GM23338 (cell line): ENCODE measurements around the gene CNOT4. TPM values are rescaled to one million over a fixed set of nuclear protein-coding genes. Genes with fewer than 3 reads are reported as not detected.

Experiments
- ATAC-seq: fragments of 200-7000 bp; cut with Tn5 transposase; 3 replicates; pipeline ENCODE4 v1.9.1; 2020
- DNase-seq: peaks from one replicate; pipeline ENCODE4 v3.0.0-alpha.2; 2015; ENCODE audit warnings: low spot score
- H2AFZ ChIP-seq: fragments of 200-600 bp; sonication (generic); 2 replicates; pipeline ENCODE4 v1.8.0; 2016; ENCODE audit warnings: antibody characterized with exemption, mild to moderate bottlenecking, moderate library complexity
- H3F3A ChIP-seq: fragments of 200-600 bp; sonication (generic); replicated peaks from 2 replicates; pipeline ENCODE4 v1.8.0; 2017; ENCODE audit warnings: antibody characterized with exemption, mixed run types, low read depth
- H3K27ac ChIP-seq: fragments of 200-600 bp; sonication (generic); 2 replicates; pipeline ENCODE4 v1.6.1; 2016; ENCODE audit warnings: low read depth
- H3K27me3 ChIP-seq: fragments of 200-600 bp; sonication (generic); 2 replicates; pipeline ENCODE4 v1.8.0; 2016; ENCODE audit warnings: mild to moderate bottlenecking, mixed run types, moderate library complexity; ENCODE audit not compliant: insufficient read depth
- H3K36me3 ChIP-seq: fragments of 200-600 bp; sonication (generic); 2 replicates; pipeline ENCODE4 v1.8.0; 2016; ENCODE audit warnings: mild to moderate bottlenecking; ENCODE audit not compliant: insufficient read depth
- H3K4me1 ChIP-seq: fragments of 200-600 bp; sonication (generic); 2 replicates; pipeline ENCODE4 v1.8.0; 2016; ENCODE audit warnings: mild to moderate bottlenecking, moderate library complexity; ENCODE audit not compliant: insufficient read depth
- H3K4me2 ChIP-seq: fragments of 200-600 bp; sonication (generic); 2 replicates; pipeline ENCODE4 v1.7.1; 2017; ENCODE audit warnings: mixed run types
- H3K4me3 ChIP-seq: fragments of 200-600 bp; sonication (generic); 2 replicates; pipeline ENCODE4 v1.6.1; 2016; ENCODE audit warnings: mixed run types
- H3K79me2 ChIP-seq: fragments of 200-600 bp; sonication (generic); replicated peaks from 2 replicates; pipeline ENCODE4 v1.8.0; 2017; ENCODE audit warnings: mild to moderate bottlenecking; ENCODE audit not compliant: insufficient read depth
- H3K9me2 ChIP-seq: fragments of 200-600 bp; sonication (generic); 2 replicates; pipeline ENCODE4 v1.8.0; 2017; ENCODE audit not compliant: insufficient read depth
- H4K20me1 ChIP-seq: fragments of 200-600 bp; sonication (generic); replicated peaks from 2 replicates; pipeline ENCODE4 v1.8.0; 2017; ENCODE audit warnings: mild to moderate bottlenecking; ENCODE audit not compliant: insufficient read depth
- H3K27ac Mint-ChIP-seq: 2 replicates; pipeline ENCODE4 v1.8.0; 2020; ENCODE audit warnings: inconsistent platforms, mild to moderate bottlenecking, moderate library complexity, mixed read lengths
- H3K27me3 Mint-ChIP-seq: 3 replicates; pipeline ENCODE4 v1.8.0; 2022; ENCODE audit warnings: low read depth, mild to moderate bottlenecking, moderate library complexity, mixed read lengths, inconsistent platforms; ENCODE audit not compliant: insufficient read depth, poor library complexity
- H3K36me3 Mint-ChIP-seq: 3 replicates; pipeline ENCODE4 v1.8.0; 2021; ENCODE audit warnings: low read depth, mild to moderate bottlenecking, inconsistent platforms, moderate library complexity, mixed read lengths
- H3K4me1 Mint-ChIP-seq: 3 replicates; pipeline ENCODE4 v1.8.0; 2020; ENCODE audit warnings: mild to moderate bottlenecking, inconsistent platforms, mixed read lengths
- H3K4me3 Mint-ChIP-seq: 3 replicates; pipeline ENCODE4 v1.8.0; 2021; ENCODE audit warnings: moderate library complexity, mild to moderate bottlenecking, inconsistent platforms, mixed read lengths
- H3K9me3 Mint-ChIP-seq: 3 replicates; pipeline ENCODE4 v1.8.0; 2020; ENCODE audit warnings: moderate library complexity, mild to moderate bottlenecking, inconsistent platforms, mixed read lengths
- CREB1 ChIP-seq: fragments of 250-450 bp; sonication (Bioruptor Pico); IDR thresholded peaks from 2 replicates; pipeline ENCODE4 v1.5.0; 2020; ENCODE audit warnings: low read depth, mild to moderate bottlenecking, moderate library complexity
- EZH2 ChIP-seq: fragments of 200-600 bp; sonication (generic); IDR thresholded peaks from one replicate; pipeline ENCODE4 v1.8.0; 2017; ENCODE audit warnings: antibody characterized with exemption, mild to moderate bottlenecking, low read depth; ENCODE audit not compliant: unreplicated experiment
- EZH2phosphoT487 ChIP-seq: fragments of 200-600 bp; sonication (generic); IDR thresholded peaks from one replicate; pipeline ENCODE4 v1.8.1; 2018; ENCODE audit warnings: antibody characterized with exemption; ENCODE audit not compliant: unreplicated experiment
- JUNB ChIP-seq: IDR thresholded peaks from one replicate; pipeline ENCODE4 v1.6.1; 2016; ENCODE audit warnings: antibody characterized with exemption; ENCODE audit not compliant: unreplicated experiment
- NANOG ChIP-seq: IDR thresholded peaks from 2 replicates; pipeline ENCODE4 v1.6.1; 2016; ENCODE audit warnings: antibody characterized with exemption, borderline replicate concordance
- POLR2AphosphoS5 ChIP-seq: IDR thresholded peaks from 2 replicates; pipeline ENCODE4 v1.6.1; 2016; ENCODE audit warnings: antibody characterized with exemption, low read depth
- STAT1 ChIP-seq: IDR thresholded peaks from one replicate; pipeline ENCODE4 v1.6.1; 2016; ENCODE audit warnings: antibody characterized with exemption; ENCODE audit not compliant: unreplicated experiment
- ZNF114 ChIP-seq: fragments of 250-450 bp; sonication (Bioruptor Pico); IDR thresholded peaks from 2 replicates; pipeline ENCODE4 v1.5.0; 2020; ENCODE audit warnings: mild to moderate bottlenecking, moderate library complexity
- ZNF331 ChIP-seq: fragments of 250-450 bp; sonication (Bioruptor Pico); IDR thresholded peaks from 2 replicates; pipeline ENCODE4 v1.5.0; 2020; ENCODE audit warnings: low read depth, mild to moderate bottlenecking, moderate library complexity
- polyA plus RNA-seq: library from polyadenylated mRNA; unstranded; fragments of >200 nt; fragmentation: Nextera tagmentation; extraction: Ambion mirVana; gene quantifications from 2 replicates; pipeline ENCODE4 v1.2.1, GENCODE V29; 2016
- total RNA-seq: library from RNA; depleted of rRNA; stranded (reverse); fragments of >200 nt; shearing (Covaris generic); gene quantifications from 2 replicates; pipeline ENCODE4 v1.2.3, GENCODE V29; 2014
- TF ChIP-seq, protein P1 (sequence below): fragments of 250-450 bp; sonication (Bioruptor Pico); IDR thresholded peaks from 2 replicates; pipeline ENCODE4 v1.5.0; 2020; ENCODE audit warnings: mild to moderate bottlenecking, moderate library complexity
- TF ChIP-seq, protein P2 (sequence below): IDR thresholded peaks from 2 replicates; pipeline ENCODE4 v1.6.1; 2016; ENCODE audit warnings: antibody characterized with exemption
- TF ChIP-seq, protein P3 (sequence below): IDR thresholded peaks from one replicate; pipeline ENCODE4 v1.6.1; 2018; ENCODE audit warnings: antibody characterized with exemption; ENCODE audit not compliant: unreplicated experiment
- TF ChIP-seq, protein P4 (sequence below), 2 experiments: fragments of 200-600 bp in 1 of 2; sonication (generic) in 1 of 2; conservative IDR thresholded peaks; 2 replicates each; pipeline versions ENCODE4 v1.5.1 to v1.6.1; 2016 to 2017; ENCODE audit warnings: antibody characterized with exemption in 2 of 2, low read depth in 2 of 2, mild to moderate bottlenecking in 2 of 2, moderate library complexity in 1 of 2

CNOT4 gene
- total and polyA plus RNA-seq, 2 experiments from 2014 or later, result 18.9 to 26.2 TPM

DNA sequence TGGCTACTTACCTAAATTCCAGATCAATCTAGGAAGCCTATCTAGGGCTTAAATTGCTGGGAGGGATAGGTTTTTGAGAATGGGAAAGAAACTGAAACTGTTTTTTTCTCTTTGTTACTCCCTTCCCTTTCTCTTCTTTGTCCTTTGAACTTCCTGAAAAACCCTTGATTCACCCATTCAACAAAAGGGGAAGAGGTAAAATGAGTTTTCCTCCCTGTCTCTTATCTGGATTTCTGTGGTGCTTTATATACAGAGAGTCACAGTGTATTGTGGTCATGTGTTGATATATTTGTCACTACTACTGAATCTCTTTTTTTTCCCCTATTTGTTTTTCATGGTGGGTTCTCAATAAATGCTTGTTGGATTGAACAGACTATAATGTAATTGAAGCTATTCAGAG is 28.0 kb upstream of the CNOT4 start:
- no peaks in the 10 kb centered on the region for H3K27me3 ChIP-seq
- no peak for DNase-seq
- TF ChIP-seq NANOG (no peak), JUNB (no peak), STAT1 (no peak), EZH2 (no peak), POLR2AphosphoS5 (no peak), ZNF331 (CRISPR knock-in tag) (no peak), EZH2phosphoT487 (no peak), CREB1 (CRISPR knock-in tag) (no peak), ZNF114 (CRISPR knock-in tag) (no peak)
- TF ChIP-seq, protein P1, sequence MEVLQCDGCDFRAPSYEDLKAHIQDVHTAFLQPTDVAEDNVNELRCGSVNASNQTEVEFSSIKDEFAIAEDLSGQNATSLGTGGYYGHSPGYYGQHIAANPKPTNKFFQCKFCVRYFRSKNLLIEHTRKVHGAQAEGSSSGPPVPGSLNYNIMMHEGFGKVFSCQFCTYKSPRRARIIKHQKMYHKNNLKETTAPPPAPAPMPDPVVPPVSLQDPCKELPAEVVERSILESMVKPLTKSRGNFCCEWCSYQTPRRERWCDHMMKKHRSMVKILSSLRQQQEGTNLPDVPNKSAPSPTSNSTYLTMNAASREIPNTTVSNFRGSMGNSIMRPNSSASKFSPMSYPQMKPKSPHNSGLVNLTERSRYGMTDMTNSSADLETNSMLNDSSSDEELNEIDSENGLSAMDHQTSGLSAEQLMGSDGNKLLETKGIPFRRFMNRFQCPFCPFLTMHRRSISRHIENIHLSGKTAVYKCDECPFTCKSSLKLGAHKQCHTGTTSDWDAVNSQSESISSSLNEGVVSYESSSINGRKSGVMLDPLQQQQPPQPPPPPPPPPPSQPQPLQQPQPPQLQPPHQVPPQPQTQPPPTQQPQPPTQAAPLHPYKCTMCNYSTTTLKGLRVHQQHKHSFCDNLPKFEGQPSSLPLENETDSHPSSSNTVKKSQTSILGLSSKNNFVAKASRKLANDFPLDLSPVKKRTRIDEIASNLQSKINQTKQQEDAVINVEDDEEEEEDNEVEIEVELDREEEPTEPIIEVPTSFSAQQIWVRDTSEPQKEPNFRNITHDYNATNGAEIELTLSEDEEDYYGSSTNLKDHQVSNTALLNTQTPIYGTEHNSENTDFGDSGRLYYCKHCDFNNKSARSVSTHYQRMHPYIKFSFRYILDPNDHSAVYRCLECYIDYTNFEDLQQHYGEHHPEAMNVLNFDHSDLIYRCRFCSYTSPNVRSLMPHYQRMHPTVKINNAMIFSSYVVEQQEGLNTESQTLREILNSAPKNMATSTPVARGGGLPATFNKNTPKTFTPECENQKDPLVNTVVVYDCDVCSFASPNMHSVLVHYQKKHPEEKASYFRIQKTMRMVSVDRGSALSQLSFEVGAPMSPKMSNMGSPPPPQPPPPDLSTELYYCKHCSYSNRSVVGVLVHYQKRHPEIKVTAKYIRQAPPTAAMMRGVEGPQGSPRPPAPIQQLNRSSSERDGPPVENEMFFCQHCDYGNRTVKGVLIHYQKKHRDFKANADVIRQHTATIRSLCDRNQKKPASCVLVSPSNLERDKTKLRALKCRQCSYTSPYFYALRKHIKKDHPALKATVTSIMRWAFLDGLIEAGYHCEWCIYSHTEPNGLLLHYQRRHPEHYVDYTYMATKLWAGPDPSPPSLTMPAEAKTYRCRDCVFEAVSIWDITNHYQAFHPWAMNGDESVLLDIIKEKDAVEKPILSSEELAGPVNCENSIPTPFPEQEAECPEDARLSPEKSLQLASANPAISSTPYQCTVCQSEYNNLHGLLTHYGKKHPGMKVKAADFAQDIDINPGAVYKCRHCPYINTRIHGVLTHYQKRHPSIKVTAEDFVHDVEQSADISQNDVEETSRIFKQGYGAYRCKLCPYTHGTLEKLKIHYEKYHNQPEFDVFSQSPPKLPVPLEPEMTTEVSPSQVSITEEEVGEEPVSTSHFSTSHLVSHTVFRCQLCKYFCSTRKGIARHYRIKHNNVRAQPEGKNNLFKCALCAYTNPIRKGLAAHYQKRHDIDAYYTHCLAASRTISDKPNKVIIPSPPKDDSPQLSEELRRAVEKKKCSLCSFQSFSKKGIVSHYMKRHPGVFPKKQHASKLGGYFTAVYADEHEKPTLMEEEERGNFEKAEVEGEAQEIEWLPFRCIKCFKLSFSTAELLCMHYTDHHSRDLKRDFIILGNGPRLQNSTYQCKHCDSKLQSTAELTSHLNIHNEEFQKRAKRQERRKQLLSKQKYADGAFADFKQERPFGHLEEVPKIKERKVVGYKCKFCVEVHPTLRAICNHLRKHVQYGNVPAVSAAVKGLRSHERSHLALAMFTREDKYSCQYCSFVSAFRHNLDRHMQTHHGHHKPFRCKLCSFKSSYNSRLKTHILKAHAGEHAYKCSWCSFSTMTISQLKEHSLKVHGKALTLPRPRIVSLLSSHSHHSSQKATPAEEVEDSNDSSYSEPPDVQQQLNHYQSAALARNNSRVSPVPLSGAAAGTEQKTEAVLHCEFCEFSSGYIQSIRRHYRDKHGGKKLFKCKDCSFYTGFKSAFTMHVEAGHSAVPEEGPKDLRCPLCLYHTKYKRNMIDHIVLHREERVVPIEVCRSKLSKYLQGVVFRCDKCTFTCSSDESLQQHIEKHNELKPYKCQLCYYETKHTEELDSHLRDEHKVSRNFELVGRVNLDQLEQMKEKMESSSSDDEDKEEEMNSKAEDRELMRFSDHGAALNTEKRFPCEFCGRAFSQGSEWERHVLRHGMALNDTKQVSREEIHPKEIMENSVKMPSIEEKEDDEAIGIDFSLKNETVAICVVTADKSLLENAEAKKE, result no peak
- TF ChIP-seq, protein P2, sequence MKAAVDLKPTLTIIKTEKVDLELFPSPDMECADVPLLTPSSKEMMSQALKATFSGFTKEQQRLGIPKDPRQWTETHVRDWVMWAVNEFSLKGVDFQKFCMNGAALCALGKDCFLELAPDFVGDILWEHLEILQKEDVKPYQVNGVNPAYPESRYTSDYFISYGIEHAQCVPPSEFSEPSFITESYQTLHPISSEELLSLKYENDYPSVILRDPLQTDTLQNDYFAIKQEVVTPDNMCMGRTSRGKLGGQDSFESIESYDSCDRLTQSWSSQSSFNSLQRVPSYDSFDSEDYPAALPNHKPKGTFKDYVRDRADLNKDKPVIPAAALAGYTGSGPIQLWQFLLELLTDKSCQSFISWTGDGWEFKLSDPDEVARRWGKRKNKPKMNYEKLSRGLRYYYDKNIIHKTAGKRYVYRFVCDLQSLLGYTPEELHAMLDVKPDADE, result no peak
- TF ChIP-seq, protein P3, sequence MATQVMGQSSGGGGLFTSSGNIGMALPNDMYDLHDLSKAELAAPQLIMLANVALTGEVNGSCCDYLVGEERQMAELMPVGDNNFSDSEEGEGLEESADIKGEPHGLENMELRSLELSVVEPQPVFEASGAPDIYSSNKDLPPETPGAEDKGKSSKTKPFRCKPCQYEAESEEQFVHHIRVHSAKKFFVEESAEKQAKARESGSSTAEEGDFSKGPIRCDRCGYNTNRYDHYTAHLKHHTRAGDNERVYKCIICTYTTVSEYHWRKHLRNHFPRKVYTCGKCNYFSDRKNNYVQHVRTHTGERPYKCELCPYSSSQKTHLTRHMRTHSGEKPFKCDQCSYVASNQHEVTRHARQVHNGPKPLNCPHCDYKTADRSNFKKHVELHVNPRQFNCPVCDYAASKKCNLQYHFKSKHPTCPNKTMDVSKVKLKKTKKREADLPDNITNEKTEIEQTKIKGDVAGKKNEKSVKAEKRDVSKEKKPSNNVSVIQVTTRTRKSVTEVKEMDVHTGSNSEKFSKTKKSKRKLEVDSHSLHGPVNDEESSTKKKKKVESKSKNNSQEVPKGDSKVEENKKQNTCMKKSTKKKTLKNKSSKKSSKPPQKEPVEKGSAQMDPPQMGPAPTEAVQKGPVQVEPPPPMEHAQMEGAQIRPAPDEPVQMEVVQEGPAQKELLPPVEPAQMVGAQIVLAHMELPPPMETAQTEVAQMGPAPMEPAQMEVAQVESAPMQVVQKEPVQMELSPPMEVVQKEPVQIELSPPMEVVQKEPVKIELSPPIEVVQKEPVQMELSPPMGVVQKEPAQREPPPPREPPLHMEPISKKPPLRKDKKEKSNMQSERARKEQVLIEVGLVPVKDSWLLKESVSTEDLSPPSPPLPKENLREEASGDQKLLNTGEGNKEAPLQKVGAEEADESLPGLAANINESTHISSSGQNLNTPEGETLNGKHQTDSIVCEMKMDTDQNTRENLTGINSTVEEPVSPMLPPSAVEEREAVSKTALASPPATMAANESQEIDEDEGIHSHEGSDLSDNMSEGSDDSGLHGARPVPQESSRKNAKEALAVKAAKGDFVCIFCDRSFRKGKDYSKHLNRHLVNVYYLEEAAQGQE, result no peak
- TF ChIP-seq, protein P4, sequence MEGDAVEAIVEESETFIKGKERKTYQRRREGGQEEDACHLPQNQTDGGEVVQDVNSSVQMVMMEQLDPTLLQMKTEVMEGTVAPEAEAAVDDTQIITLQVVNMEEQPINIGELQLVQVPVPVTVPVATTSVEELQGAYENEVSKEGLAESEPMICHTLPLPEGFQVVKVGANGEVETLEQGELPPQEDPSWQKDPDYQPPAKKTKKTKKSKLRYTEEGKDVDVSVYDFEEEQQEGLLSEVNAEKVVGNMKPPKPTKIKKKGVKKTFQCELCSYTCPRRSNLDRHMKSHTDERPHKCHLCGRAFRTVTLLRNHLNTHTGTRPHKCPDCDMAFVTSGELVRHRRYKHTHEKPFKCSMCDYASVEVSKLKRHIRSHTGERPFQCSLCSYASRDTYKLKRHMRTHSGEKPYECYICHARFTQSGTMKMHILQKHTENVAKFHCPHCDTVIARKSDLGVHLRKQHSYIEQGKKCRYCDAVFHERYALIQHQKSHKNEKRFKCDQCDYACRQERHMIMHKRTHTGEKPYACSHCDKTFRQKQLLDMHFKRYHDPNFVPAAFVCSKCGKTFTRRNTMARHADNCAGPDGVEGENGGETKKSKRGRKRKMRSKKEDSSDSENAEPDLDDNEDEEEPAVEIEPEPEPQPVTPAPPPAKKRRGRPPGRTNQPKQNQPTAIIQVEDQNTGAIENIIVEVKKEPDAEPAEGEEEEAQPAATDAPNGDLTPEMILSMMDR (conservative IDR thresholded peaks at IDR 0.05; ENCODE audit: low read depth in 2 of 2), result no peak
- H4K20me1 ChIP-seq, result no peaks in the 10 kb centered on the region
- H3K4me2 ChIP-seq, result no peak overlapping the region
- H3K4me1 ChIP-seq, result no peaks in the 10 kb centered on the region; the same call in 1 of the 2 replicates
- no peak overlapping the region for H3K4me3 Mint-ChIP-seq
- H3K36me3 ChIP-seq, result no peaks in the 10 kb centered on the region
- no peaks in the 10 kb centered on the region for H3F3A ChIP-seq
- H3K9me2 ChIP-seq, result no peaks in the 10 kb centered on the region
- no peak overlapping the region for H3K27ac ChIP-seq
- H3K36me3 Mint-ChIP-seq, result no peaks in the 10 kb centered on the region
- H3K4me1 Mint-ChIP-seq, result peaks cover 3% of the 10 kb centered on the region; the same call in 1 of the 3 replicates
- no peaks in the 10 kb centered on the region for H3K9me3 Mint-ChIP-seq
- no peaks in the 10 kb centered on the region for H3K79me2 ChIP-seq
- H3K4me3 ChIP-seq, result no peak overlapping the region
- no peaks in the 10 kb centered on the region for H3K27me3 Mint-ChIP-seq
- H3K27ac Mint-ChIP-seq, result no peak overlapping the region
- ATAC-seq, result no peak
- peak overlapping the region; percentile 78; the same call in 1 of the 2 replicates for H2AFZ ChIP-seq
